ENCODE measurements around the gene PRRT1B.

DNA sequence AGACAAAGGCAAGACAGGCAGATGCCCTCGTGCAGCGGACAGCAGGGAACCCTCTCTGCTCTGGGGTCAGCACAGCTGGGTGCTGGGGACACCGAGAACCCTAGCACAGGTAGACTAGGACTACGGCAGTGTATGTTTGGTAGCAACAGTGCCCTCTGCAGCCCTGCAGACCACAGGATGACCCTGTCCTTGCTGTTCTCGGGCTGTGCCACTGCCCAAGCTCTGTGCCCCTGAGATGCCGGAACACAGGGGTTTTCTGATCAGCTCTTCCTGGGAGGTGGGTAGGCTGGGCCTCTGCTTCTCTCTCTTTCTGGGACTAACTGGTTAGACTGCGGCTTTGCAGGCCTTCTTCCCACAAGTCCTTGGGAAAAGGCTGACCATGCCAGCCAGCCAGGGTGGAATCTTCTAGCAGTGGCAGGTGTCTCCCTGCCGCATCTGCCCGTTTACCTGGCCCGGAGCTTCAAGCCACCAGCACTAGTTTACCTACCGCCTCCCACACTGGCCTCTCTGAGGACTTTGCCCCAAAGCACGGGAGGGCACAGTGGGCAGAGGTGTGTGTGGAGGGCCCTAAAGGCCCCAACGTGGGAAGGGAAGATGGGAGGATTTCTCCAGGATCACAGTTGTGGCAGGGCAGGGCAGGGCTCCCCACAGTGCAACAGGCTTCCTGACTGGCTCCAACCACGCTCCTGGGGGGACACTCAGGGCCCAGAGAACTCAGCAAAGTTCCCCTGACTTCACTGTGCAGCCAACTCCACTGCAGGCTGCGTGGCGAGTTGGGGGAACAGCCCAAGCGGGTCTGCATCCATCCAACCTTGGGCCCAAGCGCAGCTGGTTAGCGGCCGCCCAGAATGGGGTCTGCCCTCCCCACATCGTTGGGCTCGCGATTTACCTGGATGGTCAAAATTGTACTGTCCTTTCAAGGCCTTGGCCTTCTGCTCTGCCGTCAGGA is 15.5 kb upstream of the PRRT1B start:
- TF ChIP-seq EZH2 (optimal IDR thresholded peaks at IDR 0.05; ENCODE audit: low read depth, low read length) (no peak), EZH2phosphoT487 (IDR thresholded peaks at IDR 0.05; ENCODE audit: low read length) (no peak)
- TF ChIP-seq, protein P1, sequence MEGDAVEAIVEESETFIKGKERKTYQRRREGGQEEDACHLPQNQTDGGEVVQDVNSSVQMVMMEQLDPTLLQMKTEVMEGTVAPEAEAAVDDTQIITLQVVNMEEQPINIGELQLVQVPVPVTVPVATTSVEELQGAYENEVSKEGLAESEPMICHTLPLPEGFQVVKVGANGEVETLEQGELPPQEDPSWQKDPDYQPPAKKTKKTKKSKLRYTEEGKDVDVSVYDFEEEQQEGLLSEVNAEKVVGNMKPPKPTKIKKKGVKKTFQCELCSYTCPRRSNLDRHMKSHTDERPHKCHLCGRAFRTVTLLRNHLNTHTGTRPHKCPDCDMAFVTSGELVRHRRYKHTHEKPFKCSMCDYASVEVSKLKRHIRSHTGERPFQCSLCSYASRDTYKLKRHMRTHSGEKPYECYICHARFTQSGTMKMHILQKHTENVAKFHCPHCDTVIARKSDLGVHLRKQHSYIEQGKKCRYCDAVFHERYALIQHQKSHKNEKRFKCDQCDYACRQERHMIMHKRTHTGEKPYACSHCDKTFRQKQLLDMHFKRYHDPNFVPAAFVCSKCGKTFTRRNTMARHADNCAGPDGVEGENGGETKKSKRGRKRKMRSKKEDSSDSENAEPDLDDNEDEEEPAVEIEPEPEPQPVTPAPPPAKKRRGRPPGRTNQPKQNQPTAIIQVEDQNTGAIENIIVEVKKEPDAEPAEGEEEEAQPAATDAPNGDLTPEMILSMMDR (IDR thresholded peaks at IDR 0.05; ENCODE audit: low read length): no peak
